GM18870 (cell line): ENCODE data around the gene CTDP1.
"Not testable (repeated sequence)": the region's sequence is repeated elsewhere in the genome, so short reads cannot be mapped to it uniquely, and the experiment has no call there.

Source experiments
- ATAC-seq: cut with Tn5 transposase; IDR thresholded peaks from one replicate; pipeline ENCODE4 v1.9.1; 2021; ENCODE audit warnings: moderate library complexity; ENCODE audit not compliant: unreplicated experiment

The CTDP1 gene

DNA sequence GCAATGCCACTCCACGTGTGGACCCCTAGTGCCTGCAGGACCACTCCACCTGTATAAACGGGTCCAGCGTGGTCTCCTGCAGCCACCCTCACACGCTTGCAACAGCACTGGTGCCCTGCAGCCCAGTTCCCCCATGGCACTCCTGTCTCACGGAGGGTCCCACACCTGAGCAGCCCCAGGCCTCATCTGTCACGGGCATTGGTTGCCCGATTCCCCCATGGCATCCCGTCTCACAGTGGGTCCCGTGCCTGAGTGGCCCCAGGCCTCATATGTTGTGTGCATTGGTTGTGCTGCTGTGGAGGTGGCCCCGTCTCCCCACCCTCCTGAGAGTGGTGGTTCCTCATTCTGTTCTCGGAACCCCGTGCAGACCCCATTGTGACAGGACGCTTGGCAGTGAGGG is 43.4 kb downstream of the CTDP1 start:
- no peak for ATAC-seq

DNA sequence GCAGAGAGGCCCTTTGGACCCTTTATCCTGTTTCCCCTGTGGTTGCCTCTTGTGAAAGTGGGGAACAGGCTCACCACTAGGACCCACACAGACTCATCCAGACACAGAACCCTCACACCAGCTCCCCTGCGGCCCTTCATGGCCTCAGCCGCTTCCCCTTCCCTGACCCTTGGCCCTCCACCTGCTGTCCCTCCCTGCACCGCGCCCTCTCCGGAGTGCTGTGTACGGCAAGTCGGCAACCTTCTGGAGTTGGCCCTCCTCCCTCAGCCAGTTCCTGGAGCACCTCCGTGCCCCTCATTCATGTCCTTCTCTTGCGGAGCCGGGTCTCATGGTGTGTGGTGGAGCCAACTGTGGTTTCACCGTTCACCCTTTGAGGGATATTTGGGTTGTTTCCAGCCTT is 44.0 kb downstream of the CTDP1 start:
- no peak for ATAC-seq

DNA sequence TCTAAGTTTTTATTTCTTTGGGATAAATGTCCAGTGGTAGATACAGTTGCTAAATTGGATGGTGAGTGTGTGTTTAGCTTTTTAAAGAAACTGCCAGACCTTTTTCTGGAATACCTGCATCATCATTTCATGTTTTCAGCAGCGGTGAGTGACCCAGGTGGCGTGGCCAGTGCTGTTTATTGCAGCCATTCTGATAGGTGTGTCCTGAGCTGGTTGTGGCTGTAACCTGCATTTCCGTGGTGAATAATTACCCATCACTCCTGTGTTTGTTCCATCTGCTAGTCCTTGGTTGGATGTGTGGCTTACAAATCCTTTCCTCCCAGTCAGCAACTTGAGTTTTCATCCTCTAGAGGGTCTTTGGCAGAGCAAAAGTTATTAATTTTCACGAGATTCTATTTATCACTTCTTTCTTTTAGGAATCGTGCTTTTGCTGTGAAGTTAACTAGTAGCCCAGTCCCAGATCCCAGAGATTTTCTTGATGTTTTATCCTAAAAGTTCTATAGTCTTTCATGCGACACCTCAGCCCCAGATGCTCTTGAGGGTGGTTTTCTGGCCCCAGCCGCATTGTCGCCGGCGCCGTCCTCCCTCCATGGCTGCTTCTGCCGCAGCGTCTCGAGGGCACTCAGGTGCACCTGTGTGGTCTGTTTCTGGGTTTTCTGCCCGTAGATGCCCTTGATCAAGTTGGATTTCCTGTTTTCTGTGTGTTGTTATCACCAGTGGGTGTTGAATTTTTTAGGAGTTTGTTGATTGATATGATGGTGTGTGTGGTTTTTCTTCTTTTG is 44.9 kb downstream of the CTDP1 start:
- no peak for ATAC-seq

DNA sequence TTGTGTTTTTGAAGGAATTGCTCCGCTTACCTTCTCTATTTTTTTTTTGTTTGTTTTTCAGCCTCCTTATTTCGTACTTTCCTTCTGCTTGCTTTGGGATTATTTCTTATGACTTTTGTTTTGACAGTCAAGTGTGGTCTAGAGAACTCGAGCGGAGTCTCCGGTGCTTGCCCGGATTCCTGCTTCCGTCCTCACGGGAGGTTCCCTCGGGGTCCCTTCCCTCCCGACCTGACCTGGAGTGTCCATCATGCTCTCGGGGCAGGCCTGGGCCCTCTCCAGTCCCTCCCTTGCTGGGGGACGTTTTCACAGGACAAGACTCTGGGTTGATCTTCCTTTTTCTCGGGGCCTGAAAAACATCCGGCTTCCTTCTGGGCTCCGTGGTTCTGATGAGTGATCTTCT is 45.9 kb downstream of the CTDP1 start:
- no peak for ATAC-seq

DNA sequence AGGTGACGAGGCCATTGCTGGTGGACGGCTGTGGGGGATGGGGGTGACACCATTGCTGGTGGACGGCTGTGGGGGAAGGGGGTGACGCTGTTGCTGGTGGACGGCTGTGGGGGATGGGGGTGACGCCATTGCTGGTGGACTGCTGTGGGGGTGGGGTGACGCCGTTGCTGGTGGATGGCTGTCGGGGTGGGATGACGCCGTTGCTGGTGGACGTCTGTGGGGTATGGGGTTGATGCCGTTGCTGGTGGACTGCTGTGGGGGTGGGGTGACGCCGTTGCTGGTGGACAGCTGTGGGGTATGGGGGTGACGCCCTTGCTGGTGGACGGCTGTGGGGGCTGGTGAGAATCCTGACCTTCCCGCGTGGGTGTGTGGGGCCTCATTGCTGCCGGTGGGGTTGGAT is 47.1 kb downstream of the CTDP1 start:
- ATAC-seq: no peak

DNA sequence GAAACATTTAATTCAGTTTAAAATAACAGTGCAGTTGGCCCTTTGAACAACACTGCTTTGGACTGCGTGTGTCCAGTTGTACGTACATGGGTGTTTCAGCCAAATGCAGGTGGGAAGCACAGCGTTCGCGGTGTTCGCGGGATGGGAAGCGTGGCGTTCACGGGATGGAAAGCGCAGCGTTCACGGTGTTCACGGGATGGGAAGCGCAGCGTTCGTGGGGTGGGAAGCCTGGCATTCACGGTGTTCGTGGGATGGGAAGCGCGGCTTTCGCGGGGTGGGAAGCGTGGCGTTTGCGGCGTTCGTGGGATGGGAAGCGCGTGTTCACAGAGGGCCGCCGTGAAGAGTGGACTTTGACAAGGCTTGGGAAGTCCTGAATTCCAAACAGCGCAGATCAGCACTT is 47.6 kb downstream of the CTDP1 start:
- no peak for ATAC-seq

GRCh38 chr18:79728931-79729586 is 49.5 kb downstream of the CTDP1 start:
- ATAC-seq: no peak

DNA sequence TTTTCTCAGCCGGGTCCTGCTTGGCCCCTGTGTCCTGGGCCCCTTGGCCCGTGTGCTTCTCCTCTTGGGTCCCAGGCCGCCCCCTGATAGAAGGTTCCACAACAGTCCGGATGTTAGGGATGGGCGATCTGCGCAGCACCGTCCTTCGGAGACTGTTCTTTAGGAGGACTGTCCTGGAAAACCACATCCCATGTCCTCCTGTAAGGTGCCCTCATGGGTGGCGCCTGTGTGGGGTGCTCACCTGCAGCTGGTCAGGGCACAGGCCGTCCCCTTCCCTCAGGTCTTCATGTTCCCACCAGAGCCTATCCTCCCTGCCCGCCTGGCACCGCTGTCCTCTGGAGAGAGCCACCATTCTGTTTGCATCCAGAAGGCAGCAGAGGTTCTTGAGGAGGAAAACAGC is 50.0 kb downstream of the CTDP1 start:
- ATAC-seq: no peak

GRCh38 chr18:79730804-79731203 is 51.2 kb downstream of the CTDP1 start:
- no peak for ATAC-seq

DNA sequence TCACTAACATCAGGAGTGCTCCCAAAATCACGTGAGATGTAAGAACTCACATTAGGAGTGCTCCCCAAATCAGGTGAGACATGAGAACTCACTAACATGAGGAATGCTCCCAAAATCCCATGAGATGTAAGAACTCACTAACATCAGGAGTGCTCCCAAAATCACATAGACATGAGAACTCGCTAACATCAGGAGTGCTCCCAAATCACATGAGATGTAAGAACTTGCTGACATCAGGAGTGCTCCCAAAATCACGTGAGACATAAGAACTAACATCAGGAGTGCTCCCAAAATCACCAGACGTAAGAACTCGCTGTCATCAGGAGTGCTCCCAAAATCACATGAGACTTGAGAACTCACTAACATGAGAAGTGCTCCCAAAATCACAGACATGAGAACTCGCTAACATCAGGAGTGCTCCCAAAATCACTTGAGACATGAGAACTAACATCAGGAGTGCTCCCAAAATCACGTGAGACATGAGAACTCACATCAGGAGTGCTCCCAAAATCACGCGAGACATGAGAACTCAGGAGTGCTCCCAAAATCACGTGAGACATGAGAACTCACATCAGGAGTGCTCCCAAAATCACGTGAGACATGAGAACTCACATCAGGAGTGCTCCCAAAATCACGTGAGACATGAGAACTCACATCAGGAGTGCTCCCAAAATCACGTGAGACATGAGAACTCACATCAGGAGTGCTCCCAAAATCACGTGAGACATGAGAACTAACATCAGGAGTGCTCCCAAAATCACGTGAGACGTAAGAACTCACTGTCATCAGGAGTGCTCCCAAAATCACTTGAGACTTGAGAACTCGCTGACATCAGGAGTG is 52.5 kb downstream of the CTDP1 start:
- not testable (repeated sequence) for ATAC-seq

GRCh38 chr18:79732721-79733025 is 53.1 kb downstream of the CTDP1 start:
- no peak for ATAC-seq

- ATAC-seq: no peak
These were observed 53.6 kb downstream of the CTDP1 start for GRCh38 chr18:79733135-79733701.

DNA sequence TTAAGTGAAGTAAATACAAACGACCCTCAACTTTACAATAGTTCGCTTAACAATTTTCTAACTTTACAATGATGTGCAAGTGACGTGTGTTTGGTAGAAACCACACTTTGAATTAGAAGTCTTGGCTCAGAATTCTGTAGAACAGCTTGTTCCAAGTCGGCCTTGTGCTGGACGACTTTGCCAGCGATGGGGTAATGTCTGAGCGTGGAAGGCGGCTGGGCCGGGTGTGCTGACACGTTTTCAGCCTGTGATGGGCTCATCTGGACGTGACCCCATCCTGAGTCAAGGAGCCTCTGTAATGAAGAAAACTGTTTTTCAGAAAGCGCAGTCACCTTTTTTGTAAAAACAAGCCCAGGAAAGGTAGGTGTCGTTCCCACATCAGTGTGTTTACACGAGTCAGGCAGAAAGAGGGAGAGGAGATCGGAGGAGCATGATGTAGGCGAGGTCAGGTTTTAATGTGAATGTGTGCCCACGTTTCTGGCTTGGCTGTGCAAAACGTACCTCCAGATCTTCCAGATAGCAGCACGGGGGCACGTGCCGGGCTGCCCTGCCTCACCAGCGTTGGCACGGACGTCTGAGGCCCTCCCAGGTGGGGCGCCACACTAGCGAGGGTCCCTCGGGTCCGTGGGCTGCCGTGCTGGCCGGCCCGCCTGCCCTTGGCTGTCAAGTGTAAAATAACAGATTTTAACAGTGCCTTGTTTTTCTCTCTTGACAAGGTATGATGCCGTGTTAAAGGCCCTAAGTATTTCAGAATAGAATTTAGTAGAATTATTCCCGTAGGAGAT is 54.6 kb downstream of the CTDP1 start:
- no peak for ATAC-seq

- no peak for ATAC-seq
These were observed 55.7 kb downstream of the CTDP1 start for GRCh38 chr18:79735071-79735980.

- ATAC-seq: no peak
These were observed 56.6 kb downstream of the CTDP1 start for GRCh38 chr18:79736230-79736629.

- no peak for ATAC-seq
These were observed 57.2 kb downstream of the CTDP1 start for GRCh38 chr18:79736846-79737245.

GRCh38 chr18:79737426-79737825 is 57.8 kb downstream of the CTDP1 start:
- ATAC-seq: no peak

DNA sequence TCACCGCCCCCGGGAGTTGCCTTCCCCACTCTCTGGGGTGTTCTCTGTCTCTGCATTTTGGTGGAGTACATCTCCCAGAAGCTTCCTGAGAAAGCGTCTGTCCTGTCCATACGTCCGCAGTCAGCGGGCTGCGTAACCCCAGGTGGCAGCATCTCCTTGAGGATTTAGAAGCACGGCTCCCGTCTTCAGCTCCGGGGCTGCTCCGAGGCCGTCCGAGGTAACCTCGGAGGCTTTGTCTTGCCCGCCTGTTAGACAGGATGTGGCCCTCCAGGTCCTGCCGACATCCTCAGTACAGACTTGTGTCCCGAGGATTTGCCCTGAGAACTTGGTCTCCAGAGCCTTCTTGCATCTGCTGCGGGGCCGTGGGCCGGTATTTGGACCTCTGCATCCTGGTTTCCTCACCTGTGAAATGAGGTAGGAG is 58.4 kb downstream of the CTDP1 start:
- ATAC-seq: no peak

DNA sequence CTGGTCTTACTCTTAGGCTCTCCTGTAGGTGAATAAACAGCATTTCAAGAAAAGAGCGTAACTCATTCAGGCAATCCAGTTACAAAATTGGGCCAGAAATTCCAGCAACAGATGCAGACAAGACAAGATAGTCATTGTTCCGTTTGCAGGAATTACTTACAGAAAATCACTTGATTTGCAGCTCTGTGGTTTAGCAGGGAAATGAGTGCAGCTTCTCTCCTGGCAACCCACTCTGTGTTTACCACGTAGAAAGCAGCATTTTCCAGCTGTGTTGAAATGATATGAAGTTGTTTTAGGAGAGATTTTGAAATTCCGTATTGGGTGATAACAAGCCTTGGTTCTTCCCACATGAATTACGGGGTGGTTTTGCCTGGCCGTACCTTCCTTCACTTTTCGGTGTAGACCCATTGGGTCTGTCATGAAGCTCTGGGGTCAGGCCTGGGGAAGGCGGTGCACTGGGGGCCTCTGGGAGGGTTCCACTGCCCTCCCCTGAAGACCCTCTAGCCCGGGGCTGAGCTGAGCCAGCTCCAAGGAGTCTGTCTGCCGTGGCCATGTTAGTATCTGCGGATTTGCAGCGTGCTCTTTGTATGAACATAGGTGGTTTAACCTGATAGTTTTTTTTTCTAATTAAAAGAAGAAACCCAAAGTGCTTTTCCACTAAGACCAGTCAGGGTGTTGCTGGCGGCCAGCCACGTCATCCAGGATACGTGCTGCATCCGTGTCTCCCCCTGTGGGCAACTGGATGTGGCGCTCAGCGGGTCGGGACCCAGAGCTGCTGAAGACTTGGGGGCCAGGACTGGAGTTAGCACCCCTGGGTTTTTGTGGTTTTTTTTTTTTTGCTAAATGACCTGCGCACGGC is 59.2 kb downstream of the CTDP1 start:
- ATAC-seq: no peak
